Measurements from ENCODE around the gene JPT2.

Gene JPT2

GRCh38 chr16:1677942-1678499 lies at the start of gene JPT2:
JPT2 (plus strand) TSS chr16:1678279; CDS start chr16:1678313, 34 bp downstream.
- DNase-seq = peak; percentile 97 to 99

GRCh38 chr16:1630450-1631213 lies 47.4 kb upstream of the JPT2 start:
- no peak for DNase-seq

GRCh38 chr16:1631230-1631629 lies 46.8 kb upstream of the JPT2 start:
- DNase-seq = no peak

GRCh38 chr16:1631931-1632637 lies 46.0 kb upstream of the JPT2 start:
- no peak for DNase-seq

- no peak for DNase-seq
Observed at GRCh38 chr16:1632638-1632970, 45.5 kb upstream of the JPT2 start.

GRCh38 chr16:1633310-1633709 lies 44.8 kb upstream of the JPT2 start:
- DNase-seq = no peak

GRCh38 chr16:1634541-1634940 lies 43.5 kb upstream of the JPT2 start:
- no peak for DNase-seq

- no peak for DNase-seq
Observed at GRCh38 chr16:1635070-1635469, 43.0 kb upstream of the JPT2 start.

- DNase-seq = no peak
Observed at GRCh38 chr16:1637526-1637925, 40.6 kb upstream of the JPT2 start.

GRCh38 chr16:1638757-1639156 lies 39.3 kb upstream of the JPT2 start:
- DNase-seq = no peak

GRCh38 chr16:1639282-1639681 lies 38.8 kb upstream of the JPT2 start:
- DNase-seq = no peak

- DNase-seq = no peak
Observed at GRCh38 chr16:1639860-1640259, 38.2 kb upstream of the JPT2 start.

GRCh38 chr16:1640261-1640941 lies 37.7 kb upstream of the JPT2 start:
- no peak for DNase-seq

- DNase-seq = no peak
Observed at GRCh38 chr16:1641261-1641660, 36.8 kb upstream of the JPT2 start.

- DNase-seq = no peak
Observed at GRCh38 chr16:1642148-1642547, 35.9 kb upstream of the JPT2 start.

- no peak for DNase-seq
Observed at GRCh38 chr16:1642753-1643152, 35.3 kb upstream of the JPT2 start.

GRCh38 chr16:1643521-1643920 lies 34.6 kb upstream of the JPT2 start:
- DNase-seq = no peak

- DNase-seq = no peak
Observed at GRCh38 chr16:1645914-1646525, 32.1 kb upstream of the JPT2 start.

GRCh38 chr16:1647856-1648255 lies 30.2 kb upstream of the JPT2 start:
- DNase-seq = no peak

- no peak for DNase-seq
Observed at GRCh38 chr16:1650131-1650530, 27.9 kb upstream of the JPT2 start.

GRCh38 chr16:1651094-1651973 lies 26.7 kb upstream of the JPT2 start:
- DNase-seq = no peak

- no peak for DNase-seq
Observed at GRCh38 chr16:1651974-1652312, 26.1 kb upstream of the JPT2 start.
